Cardiac muscle cell (in vitro differentiated cells and primary cell): ENCODE measurements around the gene NEK3. TPM values are rescaled to one million over a fixed set of nuclear protein-coding genes. Genes with fewer than 3 reads are reported as not detected.

Experiments used
- polyA plus RNA-seq: library from polyadenylated mRNA; unstranded; fragments of >200 nt; fragmentation: Nextera tagmentation; extraction: Ambion mirVana; gene quantifications from 2 replicates; pipeline ENCODE4 v1.2.1, GENCODE V29; 2016
- total RNA-seq: library from RNA; depleted of rRNA; stranded (reverse); fragments of >200 nt; gene quantifications from 2 replicates; pipeline ENCODE4 v1.2.3, GENCODE V29; 2016

NEK3 gene
- total and polyA plus RNA-seq, 2 experiments from 2014 or later: 16.1 to 18.3 TPM

Other genes with a start within 250 kb of the NEK3 start
- 9.1 and 14.4 TPM in 2 replicates for gene ATP7B, start 148.1 kb downstream of the NEK3 start, total RNA-seq
- gene ATP7B, start 148.1 kb downstream of the NEK3 start, polyA plus RNA-seq: 3.9 and 4.9 TPM in 2 replicates
- gene ALG11, start 147.2 kb downstream of the NEK3 start, total RNA-seq: 24.8 and 26.1 TPM in 2 replicates
- gene ALG11, start 147.2 kb downstream of the NEK3 start, polyA plus RNA-seq: 26.2 and 27.8 TPM in 2 replicates
- gene UTP14C, start 134.9 kb downstream of the NEK3 start, total RNA-seq: 9.5 and 12.6 TPM in 2 replicates
- gene UTP14C, start 134.9 kb downstream of the NEK3 start, polyA plus RNA-seq: 8.0 TPM in 2 replicates
- gene NEK5, start 30.5 kb downstream of the NEK3 start, total RNA-seq: 0.33 TPM in 1 of 2 replicates, not detected in the other
- gene NEK5, start 30.5 kb downstream of the NEK3 start, polyA plus RNA-seq: 0.34 and 0.71 TPM in 2 replicates
- 0.66 and 0.85 TPM in 2 replicates for gene THSD1, start 246.6 kb upstream of the NEK3 start, total RNA-seq
- gene THSD1, start 246.6 kb upstream of the NEK3 start, polyA plus RNA-seq: not detected in 2 replicates